Stimulated activated CD4-positive, alpha-beta T cell treated with anti-CD3 and anti-CD28 coated beads, Interleukin-1b, Interleukin-23, amount 100 ng/mL, for 24 hours (primary cell): ENCODE results near the gene WDR33.
"Not testable (repeated sequence)": the region's sequence is repeated elsewhere in the genome, so short reads cannot be mapped to it uniquely, and the experiment has no call there.

ENCODE experiments used
- DNase-seq, 4 experiments: peaks; one replicate each; pipeline ENCODE4 v3.0.0-alpha.2; 2020; ENCODE audit warnings: low read depth in 4 of 4, low spot score in 1 of 4

The WDR33 gene

DNA sequence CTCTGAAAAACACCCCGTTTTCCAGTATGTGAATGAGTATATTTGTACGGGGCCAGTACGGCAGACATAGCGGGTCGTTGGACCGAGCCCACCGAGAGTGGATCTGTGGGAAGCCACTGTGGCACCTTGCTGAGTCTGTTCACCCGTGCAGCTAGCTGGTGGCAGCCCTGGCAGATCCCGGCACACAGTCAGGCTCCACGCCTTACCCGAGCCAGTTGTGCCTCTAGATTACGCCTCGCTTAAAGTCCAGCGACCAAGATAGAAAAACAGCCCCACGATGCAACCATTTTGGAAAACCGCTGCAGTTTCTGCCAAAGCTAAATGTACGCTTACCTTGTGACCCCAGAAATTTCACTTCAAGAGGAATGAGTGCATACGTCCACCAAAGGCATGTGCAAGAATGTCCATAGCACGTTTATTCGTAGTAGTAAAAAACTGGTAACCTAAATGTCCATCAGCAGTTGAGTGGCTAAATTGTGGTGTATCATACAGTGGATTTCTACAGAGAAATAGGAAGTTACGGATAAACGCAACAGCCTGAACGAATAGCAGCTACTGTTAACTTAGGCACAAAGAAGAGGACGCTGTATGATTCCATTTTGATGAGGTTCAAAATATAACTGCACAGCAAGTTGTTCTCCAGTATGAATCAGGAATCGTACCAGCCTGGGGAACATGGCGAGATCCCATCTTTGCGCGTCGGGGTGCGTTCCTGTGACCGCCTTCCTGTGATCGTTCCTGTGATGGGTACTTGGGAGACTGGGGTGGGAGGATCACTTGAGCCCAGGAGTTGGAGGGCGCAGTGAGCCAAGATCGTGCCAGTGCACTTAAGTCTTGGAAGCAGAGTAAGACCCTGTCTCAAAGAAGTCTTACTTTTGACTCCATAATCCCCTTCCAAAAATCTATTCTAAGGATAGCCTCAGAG, 688 bp upstream of the WDR33 start:
- no peak for DNase-seq

DNA sequence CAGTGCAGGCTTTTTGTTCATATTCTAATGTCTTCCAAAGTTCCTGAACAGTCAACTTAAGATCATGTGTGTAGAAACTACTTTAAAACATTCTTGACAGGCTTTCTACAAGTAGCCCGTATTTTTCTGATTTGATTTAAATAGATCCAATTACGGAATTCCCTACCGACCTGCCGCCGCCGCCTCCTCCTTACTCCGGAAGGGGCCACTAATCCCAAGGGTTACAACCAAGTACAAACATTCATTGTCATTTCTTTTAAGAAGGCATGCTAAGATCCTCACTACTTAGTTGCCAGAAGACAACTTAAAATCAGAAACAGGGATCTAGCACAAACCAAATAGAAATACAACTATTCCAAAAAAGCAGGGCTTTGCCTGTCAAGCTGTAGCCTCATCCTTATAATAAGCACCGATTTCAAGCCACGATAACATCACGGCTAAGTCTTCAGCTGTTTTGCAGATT, 784 bp downstream of the WDR33 start:
- DNase-seq: no peak

DNA sequence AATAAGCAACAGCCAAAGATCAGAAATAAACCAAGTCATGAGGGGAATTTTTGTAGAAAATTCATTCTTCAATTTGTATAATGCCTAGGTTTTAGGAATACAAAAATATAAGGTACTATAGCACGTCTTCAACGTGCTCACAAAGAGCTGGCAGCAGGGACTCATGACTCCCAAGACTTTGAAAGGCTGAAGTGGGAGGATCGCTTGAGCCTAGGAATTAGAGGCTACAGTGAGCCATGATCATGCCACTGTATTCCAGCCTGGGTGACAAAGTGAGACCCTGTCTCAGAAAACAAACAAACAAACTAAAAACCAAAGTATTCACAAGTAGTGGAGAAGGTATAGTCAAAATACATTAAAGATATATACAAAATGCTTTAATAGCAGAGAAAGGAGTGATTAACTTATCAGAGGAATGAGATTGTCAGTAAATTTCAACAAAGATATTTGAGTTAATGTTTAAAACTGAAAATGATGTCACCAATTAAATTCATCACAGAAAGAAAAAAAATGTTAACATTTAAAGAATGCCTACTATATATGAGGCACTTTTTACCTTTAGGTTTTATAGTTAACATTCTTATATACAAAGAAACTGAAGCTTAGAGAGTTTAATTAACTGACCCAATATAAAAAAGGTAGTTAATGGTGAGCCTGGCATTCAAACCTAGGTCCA, 3.2 kb downstream of the WDR33 start:
- DNase-seq: no peak

DNA sequence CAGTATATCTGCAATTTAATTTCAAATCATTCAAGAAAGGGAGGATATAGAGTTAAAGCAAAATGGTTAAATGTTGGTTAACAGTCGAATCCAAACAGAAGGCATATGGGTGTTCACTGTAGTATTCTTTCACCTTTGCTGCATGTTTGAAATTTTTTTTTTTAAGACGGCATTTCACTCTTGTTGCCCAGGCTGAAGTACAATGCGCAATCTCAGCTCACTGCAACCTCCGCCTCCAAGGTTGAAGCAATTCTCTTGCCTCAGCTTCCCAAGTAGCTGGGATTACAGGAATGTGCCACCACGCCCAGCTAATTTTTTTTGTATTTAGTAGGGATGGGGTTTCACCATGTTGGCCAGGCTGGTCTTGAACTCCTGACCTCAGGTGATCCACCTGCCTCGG, 4.1 kb downstream of the WDR33 start:
- not testable (repeated sequence) for DNase-seq

DNA sequence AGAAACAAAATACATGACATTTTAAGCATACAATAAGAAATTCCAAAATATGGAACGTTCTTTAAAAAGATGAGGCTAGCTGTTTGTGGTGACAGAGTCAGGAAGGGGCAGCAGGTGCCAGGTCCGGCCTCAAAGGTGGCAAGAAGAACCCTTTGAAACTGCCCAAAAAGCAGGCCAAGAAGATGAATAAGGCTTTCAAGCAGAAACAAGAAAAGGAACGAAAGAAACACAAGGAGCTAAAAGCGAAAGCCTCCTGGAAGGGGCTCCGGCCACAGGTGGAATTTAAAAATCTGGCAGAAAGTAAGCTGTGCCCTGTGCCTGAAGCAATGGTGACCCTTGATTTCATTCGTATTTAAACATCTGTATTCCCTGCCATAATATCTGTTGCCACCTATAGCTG, 5.5 kb downstream of the WDR33 start:
- no peak for DNase-seq

DNA sequence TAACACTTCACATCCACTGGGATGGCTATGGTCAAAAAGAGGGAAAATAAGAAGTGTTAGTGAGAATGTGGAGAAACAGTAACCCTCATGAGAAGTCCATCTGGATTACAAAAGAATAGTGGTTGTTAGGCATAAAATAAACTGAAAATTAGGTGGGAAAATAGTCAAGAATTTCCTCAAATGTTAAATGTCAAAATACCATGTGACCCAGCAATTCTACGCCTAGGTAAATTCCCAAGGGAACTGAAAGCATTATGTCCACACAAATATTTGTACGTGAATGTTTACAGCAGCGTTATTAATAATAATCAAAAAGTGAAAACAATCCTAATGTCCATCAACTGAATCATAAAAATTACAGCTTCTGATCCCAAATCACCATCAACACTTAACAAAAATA, 11.0 kb downstream of the WDR33 start:
- DNase-seq: no peak

DNA sequence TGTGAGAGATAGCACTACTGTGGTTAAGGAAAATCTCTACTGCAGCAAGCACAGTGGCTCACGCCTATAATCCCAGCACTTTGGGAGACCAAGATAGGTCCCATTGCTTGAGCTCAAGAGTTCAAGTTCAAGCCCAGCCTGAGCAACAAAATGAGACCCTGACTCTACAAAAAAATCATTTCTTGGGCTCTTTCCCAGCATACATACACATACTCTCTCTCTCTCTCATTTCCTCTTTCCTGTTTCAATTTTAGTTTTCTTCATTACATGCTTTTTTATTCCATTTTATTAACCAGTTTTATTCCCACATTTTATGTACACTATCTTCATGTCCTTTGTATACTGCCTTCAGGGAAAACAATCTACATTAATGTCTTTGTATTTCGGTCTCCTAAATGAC, 14.6 kb downstream of the WDR33 start:
- DNase-seq: no peak

DNA sequence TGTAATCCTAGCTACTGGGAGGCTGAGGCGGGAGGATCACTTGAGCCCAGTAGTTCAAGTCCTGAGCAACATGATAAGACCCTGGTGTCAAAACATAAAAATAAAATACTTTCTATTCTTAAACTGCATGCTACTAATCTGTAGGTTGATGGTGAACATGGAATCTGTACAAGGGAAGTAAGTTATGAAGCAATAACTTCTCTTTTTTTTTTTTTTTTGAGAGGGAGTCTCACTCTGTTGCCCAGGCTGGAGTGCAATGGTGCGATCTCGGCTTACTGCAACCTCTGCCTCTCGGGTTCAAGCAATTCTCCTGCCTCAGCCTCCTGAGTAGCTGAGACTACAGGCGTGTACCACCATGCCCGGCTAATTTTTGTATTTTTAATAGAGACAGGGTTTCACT, 16.1 kb downstream of the WDR33 start:
- not testable (repeated sequence) for DNase-seq

DNA sequence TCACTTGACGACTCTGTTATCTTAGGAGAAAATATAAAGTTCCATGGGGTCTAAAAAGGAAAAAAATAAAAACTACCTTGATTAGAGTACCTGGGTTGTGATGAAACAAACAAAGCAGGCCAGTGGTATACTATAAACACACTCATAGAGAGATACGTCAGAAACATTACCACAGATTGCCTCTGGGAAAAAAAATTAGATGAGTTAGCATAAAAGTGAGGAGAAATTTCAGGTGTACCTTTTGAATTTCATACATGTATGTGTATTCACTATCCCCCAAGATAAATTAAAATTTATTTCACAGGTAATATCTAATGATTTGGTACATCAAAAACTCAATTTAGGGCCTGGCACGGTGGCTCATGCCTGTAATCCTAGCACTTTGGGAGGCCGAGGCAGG, 18.2 kb downstream of the WDR33 start:
- DNase-seq: no peak

DNA sequence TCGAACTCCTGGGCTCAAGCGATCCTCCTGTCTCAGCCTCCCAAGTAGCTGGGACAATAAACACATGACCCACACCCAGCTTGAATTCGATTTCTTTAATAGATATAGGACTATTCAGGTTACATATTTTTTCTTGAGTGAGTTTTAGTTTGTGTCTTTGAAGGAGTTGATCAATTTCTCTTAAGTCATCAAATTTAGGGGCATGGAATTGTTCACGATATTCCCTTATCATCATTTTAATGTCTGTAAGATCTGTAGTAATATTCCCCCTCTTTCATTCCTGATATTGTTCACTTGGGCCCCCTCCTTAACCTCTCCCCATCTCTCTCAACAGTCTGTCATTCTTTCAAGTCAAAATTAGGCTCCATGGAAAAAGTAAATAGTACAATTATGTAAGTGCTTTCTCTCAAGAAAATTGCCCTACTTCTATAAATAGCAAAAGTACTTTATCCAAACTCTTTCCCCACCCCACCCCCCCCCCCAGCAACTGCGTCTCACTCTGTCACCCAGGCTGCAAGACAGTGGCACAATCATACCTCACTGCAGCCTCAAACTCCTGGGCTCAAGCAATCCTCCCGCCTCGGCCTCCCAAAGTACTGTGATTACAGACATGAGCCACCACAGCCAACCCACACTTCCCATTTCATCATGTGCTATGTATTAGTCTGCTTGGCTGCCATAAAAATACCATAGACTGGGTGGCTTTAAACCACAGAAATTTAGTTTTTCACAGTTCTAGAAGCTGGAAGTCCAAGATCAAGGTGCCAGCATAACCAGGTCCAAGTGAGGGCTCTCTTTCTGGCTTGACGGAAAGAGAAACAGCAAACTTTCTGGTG, 20.1 kb downstream of the WDR33 start:
- DNase-seq: no peak

DNA sequence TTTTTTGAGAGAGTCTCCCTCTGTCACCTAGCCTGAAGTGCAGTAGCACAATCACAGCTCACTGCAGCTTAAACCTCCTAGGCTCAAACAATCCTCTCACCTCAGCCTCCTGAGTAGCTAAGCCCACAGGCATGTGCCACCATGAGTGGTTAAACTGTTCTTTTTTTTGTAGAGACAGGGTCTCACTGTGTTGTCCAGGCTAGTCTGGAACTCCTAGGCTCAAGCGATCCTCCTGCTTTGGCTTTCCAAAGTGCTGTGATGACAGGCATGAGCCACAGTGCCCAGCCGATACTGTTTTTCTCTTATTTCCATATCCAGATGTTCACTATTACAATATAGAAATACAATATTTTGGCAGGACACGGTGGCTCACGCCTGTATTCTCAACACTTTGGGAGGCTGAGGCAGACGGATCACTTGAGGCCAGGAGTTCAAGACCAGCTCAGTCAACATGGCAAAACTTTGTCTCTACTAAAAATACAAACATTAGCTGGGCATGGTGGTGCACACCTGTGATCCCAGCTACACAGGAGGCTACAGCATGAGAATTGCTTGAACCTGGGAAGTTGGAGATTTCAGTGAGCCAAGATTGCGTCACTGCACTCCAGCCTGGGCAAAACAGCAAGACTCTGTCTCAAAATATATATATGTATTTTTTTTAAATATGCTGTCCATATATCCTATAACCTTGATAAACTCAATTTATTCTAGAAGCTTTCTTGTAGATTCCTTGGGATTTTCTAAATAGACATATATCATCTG, 24.7 kb downstream of the WDR33 start:
- DNase-seq: no peak

DNA sequence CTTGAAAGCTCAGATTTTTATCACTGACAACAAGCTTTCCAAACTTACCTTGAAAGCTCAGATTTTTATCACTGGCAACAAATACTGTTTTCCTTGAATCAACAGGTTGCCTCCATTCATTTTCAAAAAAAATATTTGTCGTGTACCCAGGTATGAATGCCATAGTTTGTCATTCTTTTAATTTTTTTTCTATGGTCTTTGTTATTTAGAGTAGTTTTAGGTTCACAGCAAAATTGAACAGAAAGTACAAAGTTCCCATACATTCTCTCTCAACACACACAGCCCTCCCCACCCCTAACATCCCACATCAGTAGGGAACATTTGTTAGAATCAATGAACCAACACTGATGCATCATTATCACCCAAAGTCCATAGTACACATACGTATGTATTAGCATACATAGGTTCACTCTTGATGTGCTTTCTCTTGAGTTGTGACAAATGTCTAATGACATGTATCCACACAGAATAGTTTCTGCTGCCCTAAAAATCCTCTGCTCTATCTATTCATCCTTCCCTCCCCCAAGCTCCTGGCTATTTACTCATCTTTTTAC, 25.9 kb downstream of the WDR33 start:
- DNase-seq: no peak

DNA sequence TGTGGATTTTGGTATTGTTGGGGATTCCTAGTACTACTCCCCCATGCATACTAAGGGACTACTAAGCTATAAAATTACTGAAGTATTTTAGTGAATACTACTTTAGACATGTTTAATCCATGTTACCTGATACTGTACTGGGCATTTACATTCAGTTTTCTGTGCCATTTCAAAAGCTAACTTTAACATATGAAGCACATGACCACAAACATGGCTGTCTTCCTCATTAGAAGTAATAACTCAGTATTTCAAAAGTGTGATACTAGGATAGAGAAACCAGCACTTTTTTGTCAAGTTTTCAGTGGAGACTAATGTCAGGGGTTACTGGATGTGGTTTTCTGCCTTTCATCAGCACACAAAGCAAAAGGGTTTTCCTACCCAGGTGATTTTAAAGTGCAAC, 27.9 kb downstream of the WDR33 start:
- DNase-seq: no peak

DNA sequence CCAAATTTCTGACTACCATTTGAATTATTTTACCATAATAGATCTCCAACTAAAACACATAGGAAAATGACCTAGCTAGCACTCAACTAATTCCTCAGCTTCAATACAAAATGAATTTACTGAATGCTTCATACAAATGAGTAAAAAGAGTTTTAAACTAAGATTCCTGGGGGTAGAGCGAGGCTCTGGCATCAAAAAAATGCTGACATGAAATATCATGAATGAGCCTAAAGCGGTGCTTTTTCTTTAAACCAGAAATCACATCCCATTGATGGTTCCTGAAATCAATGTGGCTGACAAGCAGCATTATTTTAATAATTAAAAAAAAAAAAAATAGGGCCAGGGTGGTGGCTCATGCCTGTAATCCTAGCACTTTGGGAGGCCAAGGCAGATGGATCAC, 32.1 kb downstream of the WDR33 start:
- DNase-seq: no peak

DNA sequence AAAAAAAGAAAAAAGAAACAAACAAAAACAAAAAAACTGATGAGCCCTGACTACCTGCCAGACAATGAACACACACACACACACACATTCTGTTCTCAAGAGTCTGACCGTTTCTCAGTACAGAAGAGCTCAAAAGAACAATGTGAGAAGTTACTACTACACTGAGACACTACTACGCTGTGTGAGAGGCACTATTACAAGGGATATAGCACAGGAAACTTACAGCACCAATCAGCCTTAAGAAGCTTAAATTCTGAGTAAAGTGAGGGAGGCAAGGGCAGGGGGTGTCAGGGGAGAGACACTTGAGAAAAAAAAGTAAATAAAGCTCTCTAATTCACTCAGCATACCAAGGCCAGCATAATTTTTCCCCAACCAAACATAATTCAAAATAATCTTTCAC, 32.5 kb downstream of the WDR33 start:
- DNase-seq: no peak

DNA sequence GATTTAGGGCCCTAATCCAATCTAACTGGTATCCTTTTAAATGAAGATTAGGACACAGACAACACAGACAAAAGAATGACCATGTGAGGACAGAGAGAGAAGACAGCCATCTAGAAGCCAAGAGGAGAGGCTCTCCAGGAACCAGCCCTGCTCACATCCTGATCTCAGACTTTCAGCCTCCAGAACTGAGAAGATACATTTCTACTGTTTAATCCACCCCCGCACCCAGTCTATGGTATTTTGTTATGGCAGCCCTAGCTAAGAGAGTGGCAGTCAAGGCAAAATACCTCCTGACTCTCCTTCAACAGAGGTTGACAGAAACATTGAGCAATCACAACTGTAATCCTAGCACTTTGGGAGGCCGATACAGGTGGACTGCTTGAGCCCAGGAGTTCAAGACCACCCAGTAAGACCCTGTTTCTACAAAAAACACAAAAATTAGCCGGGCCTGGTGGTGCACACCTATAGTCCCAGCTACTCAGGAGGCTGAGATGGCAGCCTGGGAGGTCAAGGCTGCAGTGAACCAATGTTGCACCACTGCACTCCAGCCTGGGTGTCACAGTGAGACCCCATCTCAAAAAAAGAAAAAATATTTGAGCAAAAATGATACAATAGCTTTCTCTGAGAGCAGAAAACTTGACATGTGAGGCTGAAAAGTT, 34.7 kb downstream of the WDR33 start:
- DNase-seq: no peak

DNA sequence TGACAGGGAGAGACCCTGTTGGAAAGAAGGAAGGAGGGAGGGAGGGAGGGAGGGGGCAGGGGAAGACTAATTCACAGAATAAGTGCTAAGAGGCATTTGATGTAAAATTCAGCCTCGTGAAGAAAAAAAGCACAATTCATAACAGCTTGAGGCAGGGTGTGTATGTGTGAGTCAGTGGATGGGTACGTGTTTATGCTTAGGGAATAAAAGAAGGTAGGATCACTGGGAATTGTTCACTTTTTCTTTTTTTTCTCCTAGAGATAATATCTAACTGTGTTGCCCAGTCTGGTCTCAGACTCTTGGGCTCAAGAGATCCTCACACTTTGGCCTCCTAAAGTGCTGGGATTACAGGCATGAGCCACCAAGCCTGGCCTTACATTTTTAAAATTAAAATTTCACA, 39.2 kb downstream of the WDR33 start:
- no peak for DNase-seq

DNA sequence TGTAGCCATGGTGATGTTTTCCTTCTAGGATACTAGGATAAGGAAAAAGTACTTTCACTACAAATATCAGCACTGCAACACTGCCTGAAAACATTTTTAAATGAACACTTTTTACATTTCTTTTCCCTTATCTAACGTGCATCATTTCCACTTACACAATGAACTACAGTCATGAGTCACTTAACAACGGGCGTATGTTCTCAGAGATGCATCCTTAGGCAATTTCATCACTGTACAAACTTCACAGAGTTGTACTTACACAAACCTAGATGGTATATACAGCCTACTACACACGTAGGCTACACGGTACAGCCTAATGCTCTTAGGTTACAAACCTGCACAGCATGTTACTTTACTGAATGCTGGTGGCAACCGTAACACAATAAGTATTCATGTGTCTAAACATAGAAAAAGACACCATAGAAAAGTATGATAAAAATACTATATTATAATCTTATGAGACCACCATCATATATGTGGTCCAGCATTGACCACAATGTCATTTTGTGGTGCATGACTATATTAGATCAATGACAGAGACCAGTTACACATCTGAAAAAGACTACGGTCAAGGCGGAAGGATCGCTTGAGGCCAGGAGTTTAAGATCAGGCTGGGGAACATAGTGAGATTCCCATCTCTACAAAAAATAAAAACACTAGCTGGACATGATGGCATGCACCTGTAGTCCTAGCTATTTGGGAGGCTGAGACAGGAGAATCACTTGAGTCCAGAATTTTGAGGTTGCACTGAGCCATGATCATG, 39.8 kb downstream of the WDR33 start:
- no peak for DNase-seq

DNA sequence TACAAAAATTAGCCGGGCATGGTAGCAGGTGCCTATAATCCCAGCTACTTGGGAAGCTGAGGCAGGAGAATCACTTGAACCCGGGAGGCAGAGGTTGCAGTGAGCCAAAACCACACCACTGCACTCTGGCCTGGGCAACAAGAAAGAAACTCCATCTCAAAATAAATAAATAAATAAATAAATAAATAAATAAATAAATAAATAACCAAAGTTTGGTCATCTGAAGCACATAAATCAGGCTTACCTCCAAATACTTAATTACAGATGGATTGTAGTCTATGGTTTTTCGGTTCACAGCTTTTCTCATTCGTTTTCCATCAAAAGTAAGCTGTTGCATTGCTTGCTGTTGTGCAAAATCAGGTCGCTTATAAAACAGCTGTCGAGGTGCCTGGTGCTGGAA, 40.4 kb downstream of the WDR33 start:
- not testable (repeated sequence) for DNase-seq
